ENCODE measurements around the gene RNASEL.

Gene RNASEL

GRCh38 chr1:182552527-182552926, 36.5 kb downstream of the RNASEL start:
- TF ChIP-seq FOXP2 (optimal IDR thresholded peaks at IDR 0.05; ENCODE audit: borderline replicate concordance, extremely low read depth, extremely low read length, insufficient read depth) (no peak), TAF1 (IDR thresholded peaks at IDR 0.05; ENCODE audit: borderline replicate concordance, insufficient read depth, low read length) (no peak), SIN3A (IDR thresholded peaks at IDR 0.05; ENCODE audit: borderline replicate concordance, insufficient read depth, low read length) (no peak)

- no peak for TF ChIP-seq REST (IDR thresholded peaks at IDR 0.05; ENCODE audit: insufficient read depth in 1 of 2, low read depth in 2 of 2, low read length in 2 of 2)
- no peak for TF ChIP-seq TAF1 (IDR thresholded peaks at IDR 0.05; ENCODE audit: borderline replicate concordance, insufficient read depth, low read length)
- no peak for TF ChIP-seq FOXP2 (optimal IDR thresholded peaks at IDR 0.05; ENCODE audit: borderline replicate concordance, extremely low read depth, extremely low read length, insufficient read depth)
- TF ChIP-seq POLR2AphosphoS5 (IDR thresholded peaks at IDR 0.05; ENCODE audit: low read depth, low read length), result no peak
- no peak for TF ChIP-seq SIN3A (IDR thresholded peaks at IDR 0.05; ENCODE audit: borderline replicate concordance, insufficient read depth, low read length)
Observed at GRCh38 chr1:182549811-182550210, 39.2 kb downstream of the RNASEL start.

GRCh38 chr1:182549346-182549745, 39.7 kb downstream of the RNASEL start:
- TF ChIP-seq SIN3A (IDR thresholded peaks at IDR 0.05; ENCODE audit: borderline replicate concordance, insufficient read depth, low read length) (no peak), TAF1 (IDR thresholded peaks at IDR 0.05; ENCODE audit: borderline replicate concordance, insufficient read depth, low read length) (no peak), POLR2AphosphoS5 (IDR thresholded peaks at IDR 0.05; ENCODE audit: low read depth, low read length) (no peak), REST (IDR thresholded peaks at IDR 0.05; ENCODE audit: insufficient read depth in 1 of 2, low read depth in 2 of 2, low read length in 2 of 2) (no peak), FOXP2 (optimal IDR thresholded peaks at IDR 0.05; ENCODE audit: borderline replicate concordance, extremely low read depth, extremely low read length, insufficient read depth) (no peak)

GRCh38 chr1:182533896-182534295, 55.2 kb downstream of the RNASEL start:
- TF ChIP-seq POLR2AphosphoS5 (IDR thresholded peaks at IDR 0.05; ENCODE audit: low read depth, low read length) (no peak), REST (IDR thresholded peaks at IDR 0.05; ENCODE audit: insufficient read depth in 1 of 2, low read depth in 2 of 2, low read length in 2 of 2) (no peak), SIN3A (IDR thresholded peaks at IDR 0.05; ENCODE audit: borderline replicate concordance, insufficient read depth, low read length) (no peak), TAF1 (IDR thresholded peaks at IDR 0.05; ENCODE audit: borderline replicate concordance, insufficient read depth, low read length) (no peak), FOXP2 (optimal IDR thresholded peaks at IDR 0.05; ENCODE audit: borderline replicate concordance, extremely low read depth, extremely low read length, insufficient read depth) (no peak)

- TF ChIP-seq FOXP2 (optimal IDR thresholded peaks at IDR 0.05; ENCODE audit: borderline replicate concordance, extremely low read depth, extremely low read length, insufficient read depth) (no peak), REST (IDR thresholded peaks at IDR 0.05; ENCODE audit: insufficient read depth in 1 of 2, low read depth in 2 of 2, low read length in 2 of 2) (no peak), TAF1 (IDR thresholded peaks at IDR 0.05; ENCODE audit: borderline replicate concordance, insufficient read depth, low read length) (no peak)
Observed at GRCh38 chr1:182527680-182528079, 61.4 kb downstream of the RNASEL start.
